Right hindlimb (tissue), 1 donor: ENCODE results near the gene TTC34.
"Not testable (repeated sequence)": the region's sequence is repeated elsewhere in the genome, so short reads cannot be mapped to it uniquely, and the experiment has no call there.

Experiments
- DNase-seq: peaks from one replicate; pipeline ENCODE4 v3.0.0-alpha.2; 2018

The TTC34 gene

DNA sequence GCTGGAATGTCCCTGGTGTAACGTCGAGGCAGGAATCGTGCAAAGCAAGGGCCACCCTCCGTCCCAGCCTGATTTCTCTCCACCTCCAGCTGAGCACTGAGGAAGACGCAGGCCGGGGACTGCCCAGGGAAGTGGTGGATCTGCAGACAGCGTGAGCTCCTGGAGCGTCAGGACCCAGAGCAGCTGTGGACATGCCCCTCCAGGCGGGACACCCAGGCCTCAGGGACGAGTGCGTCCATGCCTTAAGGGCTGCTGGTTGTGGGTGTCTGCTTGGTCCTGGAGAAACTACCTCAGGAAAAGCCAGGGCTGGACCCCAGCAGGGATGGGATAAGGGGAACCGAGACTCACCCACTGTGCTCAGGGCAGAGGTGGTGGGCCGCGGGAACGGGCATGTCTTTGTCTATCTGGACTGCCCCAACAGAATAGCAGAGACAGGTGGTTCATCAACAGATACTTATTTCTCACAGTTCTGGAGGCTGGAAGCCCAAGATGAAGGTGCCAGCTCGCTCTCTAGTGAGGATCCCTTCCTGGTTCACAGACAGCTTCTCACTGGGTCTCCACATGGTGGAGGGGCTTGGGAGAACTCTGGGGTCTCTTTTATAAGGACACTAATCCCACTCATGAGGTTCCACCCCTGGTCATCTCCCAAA, 162.9 kb downstream of the TTC34 start:
- no peak for DNase-seq

GRCh38 chr1:2637442-2638145, 163.9 kb downstream of the TTC34 start:
- no peak for DNase-seq

DNA sequence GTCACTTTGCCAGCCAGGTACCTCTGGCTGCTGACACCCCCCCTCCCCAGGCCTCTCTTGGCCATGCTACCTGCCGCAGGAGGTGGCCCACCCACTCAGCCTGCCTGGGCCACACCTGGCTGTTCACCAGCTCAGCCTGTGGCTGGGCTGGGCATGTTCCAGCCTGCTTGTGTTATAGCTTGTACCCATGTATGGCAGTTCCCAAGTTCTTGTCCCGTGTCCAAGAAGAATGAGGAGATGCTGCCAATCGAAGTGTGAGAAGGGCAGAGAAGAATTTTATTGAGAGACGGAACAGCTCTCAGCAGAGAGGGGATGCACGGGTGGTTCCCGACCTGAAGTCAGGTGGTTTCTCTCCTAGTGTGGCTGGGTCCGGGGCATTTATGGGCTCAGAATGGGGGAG, 164.8 kb downstream of the TTC34 start:
- no peak for DNase-seq

DNA sequence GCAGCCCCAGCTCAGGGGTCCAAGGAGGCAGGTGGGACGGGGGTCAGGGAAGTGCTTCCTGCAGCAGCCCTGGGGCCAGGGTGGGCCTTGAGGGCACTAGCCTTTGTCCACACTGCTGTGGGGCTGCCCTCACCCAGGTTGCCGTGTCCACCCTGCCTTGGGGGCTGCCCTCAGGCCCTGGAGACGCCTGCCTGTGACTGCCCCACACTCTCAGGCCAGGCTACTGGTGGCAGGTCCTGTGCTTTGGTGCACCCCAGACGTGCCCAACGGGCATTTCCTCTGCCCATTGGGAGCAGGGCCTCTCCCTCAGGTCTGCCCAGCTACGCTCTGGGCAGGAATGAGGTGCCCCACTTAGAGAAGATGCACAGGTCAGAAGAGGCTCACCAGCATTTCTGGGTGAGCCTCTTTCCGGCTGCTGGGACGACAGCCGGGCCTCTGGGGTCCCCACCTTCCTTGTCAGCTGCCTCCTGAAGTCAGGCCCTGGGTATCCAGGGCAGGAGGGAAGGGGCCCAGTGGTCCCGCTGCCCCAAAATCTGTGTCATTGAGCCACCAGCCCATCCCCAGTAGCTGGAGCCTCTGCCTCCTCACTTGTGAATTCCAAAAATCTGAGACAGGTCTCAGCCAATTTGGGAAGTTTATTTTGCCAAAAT, 166.0 kb downstream of the TTC34 start:
- no peak for DNase-seq

- DNase-seq = no peak
Measured at GRCh38 chr1:2633936-2634491, 167.5 kb downstream of the TTC34 start.

DNA sequence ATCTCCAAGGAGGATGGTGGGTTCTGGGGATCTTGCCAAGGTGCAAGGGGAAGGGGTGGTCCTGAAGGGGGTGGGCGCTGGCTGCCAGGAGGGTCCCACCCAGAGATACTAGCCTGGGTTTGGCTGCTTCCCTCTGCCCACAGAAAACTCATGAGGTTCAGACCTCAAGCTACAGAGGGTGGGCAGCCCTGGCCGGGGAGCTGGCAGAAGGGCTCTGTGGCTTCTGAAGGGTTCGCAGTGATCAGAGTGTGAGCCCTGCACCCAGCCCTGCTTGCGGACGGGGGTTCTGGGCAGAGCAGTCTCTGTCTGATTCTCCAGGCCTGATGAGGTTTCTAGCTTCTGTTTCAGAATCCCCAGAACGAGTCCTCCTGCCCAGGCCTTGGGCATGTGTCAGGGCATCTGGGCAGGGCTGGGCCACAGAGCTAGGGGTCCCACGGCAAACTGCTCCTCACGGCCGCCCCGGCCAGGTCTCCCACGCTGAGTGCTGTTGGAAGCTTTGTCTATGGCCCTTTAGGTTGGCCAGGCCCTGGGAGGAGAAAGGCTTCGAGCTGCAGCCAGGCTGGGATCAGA, 168.0 kb downstream of the TTC34 start:
- no peak for DNase-seq

- DNase-seq = no peak
Measured at GRCh38 chr1:2632561-2633361, 168.7 kb downstream of the TTC34 start, which contains the start of gene MMEL1. Gene MMEL1, minus strand, starts transcription at chr1:2633016. Its CDS starts 3,532 bp downstream, at chr1:2629484.

GRCh38 chr1:2632051-2632430, 169.5 kb downstream of the TTC34 start:
- DNase-seq = no peak

DNA sequence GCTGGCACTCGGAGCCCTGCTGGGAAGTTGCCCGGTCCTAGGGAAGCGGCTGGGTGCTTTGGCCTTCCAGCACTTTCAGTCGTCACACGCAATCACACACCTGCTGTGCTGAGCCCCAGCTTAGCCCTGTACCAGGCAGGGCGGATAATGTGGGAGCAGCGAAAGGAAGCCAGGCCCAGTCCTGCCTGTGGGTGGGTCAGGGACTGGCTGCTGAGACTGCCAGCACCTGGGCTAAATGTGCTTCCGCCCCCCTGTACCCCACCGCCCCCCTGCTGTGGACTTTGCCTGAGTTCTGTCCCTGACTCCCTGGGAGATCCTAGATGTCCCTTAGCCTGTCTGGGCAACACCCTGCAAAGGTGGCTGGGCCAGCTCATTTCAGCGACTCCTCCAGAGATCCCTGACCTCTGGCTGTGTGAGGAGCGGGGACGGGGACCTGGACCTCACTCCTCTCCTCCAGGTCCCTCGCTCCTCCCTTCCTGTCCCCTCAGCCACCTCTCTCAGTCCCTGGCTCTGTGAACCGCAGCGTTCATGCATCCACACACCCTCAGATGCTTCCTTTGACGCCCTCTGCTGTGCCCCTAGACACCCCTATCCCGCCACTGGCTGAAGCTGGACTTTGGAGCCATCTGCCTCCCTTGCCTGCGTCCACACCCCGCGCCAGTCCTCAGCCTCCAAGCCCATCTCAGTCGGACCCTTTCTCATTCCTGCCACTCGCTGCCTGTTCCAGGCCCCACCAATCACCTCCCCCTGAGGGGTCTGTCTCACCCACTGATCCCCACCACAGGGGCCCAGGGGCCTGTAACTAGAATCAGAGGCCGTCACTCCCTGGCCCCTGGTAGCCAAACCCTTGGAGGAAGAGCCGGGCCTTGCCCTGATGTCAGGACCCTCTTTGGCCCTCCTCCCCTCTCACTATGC, 170.1 kb downstream of the TTC34 start:
- DNase-seq = no peak

- no peak for DNase-seq
Measured at GRCh38 chr1:2630498-2631135, 170.9 kb downstream of the TTC34 start.

GRCh38 chr1:2629627-2630497, 171.6 kb downstream of the TTC34 start:
- DNase-seq = no peak

DNA sequence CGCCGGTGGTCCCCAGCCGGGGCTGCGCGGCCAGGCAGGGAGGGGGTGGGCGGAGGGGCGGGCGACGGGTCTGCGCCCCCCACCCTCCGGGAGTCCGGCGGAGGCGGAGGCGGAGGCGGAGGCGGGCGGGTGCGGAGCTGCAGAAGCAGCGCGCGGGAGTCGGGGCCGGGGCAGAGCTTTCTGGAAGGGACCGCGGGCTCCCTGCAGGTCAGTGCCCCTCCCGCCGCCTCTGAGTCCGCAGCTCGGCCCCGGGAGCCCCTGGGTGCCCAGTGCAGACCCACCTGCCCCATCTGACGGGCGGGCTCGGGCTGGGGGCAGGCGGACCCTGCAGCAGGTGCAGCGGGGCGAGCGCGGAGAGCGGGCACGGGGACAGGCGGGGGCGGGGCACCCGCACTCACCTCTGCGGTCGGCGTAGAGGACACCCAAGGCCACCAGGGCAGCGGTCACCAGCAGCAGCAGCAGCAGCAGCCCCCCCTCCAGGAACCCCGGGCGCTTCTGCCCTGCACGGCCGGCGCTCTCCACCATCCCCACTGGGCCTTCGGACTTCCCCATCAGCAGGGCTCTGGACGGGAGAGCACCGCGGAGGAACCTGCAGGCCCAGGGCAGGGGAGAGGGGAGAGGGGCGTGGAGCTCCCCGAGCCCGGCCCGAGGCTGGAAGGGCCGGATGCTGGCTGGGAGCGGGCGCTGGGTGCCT, 172.4 kb downstream of the TTC34 start:
- no peak for DNase-seq

DNA sequence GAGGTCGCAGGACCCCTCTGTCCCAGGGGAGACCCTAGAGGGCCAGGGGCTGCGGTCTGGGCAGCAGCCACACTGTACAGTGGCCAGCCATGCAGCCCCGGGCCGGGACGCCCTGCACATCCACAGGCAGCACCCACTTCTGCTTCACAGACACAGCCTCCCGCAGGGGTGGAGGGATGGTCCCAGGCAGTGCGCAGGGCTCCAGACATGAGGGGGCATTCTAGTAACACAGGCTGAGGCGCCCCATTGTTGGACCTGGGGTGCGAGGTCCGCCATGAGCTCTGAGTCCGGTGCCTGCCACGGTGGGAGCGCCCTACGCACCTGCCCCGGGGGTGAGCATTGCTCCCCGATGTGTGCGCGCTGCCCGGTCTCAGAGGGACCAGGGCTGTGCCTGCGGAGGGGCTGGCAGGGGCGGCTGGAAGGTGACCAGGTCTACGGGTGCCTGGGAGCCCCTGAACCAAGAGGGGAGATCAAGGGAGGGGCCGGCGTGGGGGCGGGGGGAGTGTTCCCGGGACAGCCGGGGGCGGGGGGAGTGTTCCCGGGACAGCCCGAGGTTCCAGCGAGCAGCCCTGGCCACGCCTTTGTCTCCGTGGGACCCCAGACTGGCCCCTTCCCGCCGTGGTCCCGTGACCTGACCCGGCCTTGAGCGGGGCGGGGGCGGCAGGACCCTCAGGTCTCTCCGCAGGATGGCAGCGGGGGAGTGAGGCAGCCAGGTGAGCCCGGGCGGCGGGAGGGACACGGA, 173.1 kb downstream of the TTC34 start:
- no peak for DNase-seq

DNA sequence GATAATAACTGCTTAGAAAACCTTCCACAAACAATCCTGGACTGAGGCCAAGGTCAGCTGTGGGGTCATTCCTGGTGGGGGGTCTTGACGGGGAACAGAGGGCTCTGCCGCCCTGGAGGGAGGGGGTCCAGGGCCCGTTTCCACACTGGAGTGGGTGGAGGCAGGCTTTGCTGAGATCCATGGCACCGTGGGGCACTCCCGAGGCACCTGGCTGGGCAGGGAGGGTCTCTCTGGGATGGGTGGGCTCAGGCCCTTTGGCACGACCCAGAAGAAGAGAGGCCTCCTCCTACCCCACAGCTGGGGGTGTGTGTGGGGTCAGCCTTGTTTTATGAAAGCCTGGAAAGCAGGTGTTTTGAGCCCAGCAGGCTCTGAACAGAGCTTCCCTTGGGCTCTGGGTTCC, 173.7 kb downstream of the TTC34 start:
- DNase-seq = no peak

GRCh38 chr1:2625748-2626147, 175.7 kb downstream of the TTC34 start:
- DNase-seq = not testable (repeated sequence)

DNA sequence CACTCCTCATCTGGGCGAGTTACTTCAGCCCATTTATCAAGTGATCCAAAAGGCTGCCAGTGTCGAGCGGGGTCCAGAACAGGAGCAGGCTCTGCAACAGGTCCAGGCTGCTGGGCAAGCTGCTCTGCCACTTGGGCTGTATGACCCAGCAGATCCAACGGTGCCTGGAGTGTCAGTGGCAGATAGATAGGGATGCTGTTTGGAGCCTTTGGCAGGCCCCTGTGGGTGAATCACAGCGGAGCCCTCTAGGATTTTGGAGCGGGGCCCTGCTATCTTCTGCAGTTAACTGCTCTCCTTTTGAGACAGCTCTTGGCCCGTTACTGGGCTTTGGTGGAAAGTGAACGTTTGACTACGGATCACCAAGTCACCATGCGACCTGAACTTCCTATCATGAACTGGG, 176.2 kb downstream of the TTC34 start:
- no peak for DNase-seq

GRCh38 chr1:2624735-2625300, 176.7 kb downstream of the TTC34 start:
- DNase-seq = no peak
